ENCODE data around the gene JADE3. TPM values are rescaled to one million over a fixed set of nuclear protein-coding genes. Genes with fewer than 3 reads are reported as not detected.

The JADE3 gene
- total and polyA plus RNA-seq, 2 donors (not counting 1 experiment from before 2014, with no cell fraction given), result 5.1 to 5.3 TPM

DNA sequence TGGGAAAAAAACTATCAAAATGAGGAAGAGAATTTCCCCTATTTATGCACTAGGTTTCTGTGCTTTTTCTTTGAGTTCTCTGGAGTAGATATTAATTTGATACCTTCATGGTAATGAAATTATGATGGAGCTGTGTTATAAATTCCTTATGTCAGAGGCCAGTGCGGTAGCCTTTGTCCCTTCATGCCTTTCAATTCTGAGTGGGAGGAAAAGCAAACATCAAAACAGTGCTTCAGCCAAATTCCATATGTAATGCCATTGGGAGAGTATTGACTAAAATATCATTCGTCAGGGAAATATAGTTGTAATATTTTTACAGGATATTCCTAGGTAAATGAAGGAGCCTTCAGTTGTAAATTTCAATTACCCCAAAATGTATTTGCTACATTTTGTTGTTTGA lies 148.5 kb downstream of the JADE3 start:
- Histone ChIP-seq H3K79me2 (ENCODE audit: control insufficient read depth, insufficient read depth, low read length) (no peaks in the 10 kb centered on the region), H2AFZ (ENCODE audit: low read length) (no peak overlapping the region), H3K9ac (ENCODE audit: insufficient read depth, low read length) (no peak overlapping the region), H3K4me2 (ENCODE audit: extremely low read depth, insufficient read depth, low read length) (no peak overlapping the region), H3K4me3 (replicated peaks in 1 of 4; ENCODE audit: control extremely low read depth in 1 of 4, insufficient read depth in 1 of 4, low read depth in 3 of 4, low read length in 4 of 4) (no peak overlapping the region), H3K9me3 (ENCODE audit: control insufficient read depth, insufficient read depth, low read depth, low read length) (no peaks in the 10 kb centered on the region), H3K4me1 (ENCODE audit: control insufficient read depth, extremely low read depth, insufficient read depth, low read length) (no peaks in the 10 kb centered on the region), H3K27ac (ENCODE audit: insufficient read depth, low read length) (no peak overlapping the region), H4K20me1 (ENCODE audit: control insufficient read depth, extremely low read depth, insufficient read depth, low read length) (no peaks in the 10 kb centered on the region), H3K27me3 (ENCODE audit: control insufficient read depth, insufficient read depth, low read length) (no peaks in the 10 kb centered on the region), H3K36me3 (ENCODE audit: control insufficient read depth, insufficient read depth, low read length) (no peaks in the 10 kb centered on the region)
- DNase-seq (ENCODE audit: low read depth in 2 of 2), result no peak
- TF ChIP-seq EZH2 (IDR thresholded peaks at IDR 0.05; ENCODE audit: low read length, missing control alignments), result no peak
- TF ChIP-seq, protein P1, sequence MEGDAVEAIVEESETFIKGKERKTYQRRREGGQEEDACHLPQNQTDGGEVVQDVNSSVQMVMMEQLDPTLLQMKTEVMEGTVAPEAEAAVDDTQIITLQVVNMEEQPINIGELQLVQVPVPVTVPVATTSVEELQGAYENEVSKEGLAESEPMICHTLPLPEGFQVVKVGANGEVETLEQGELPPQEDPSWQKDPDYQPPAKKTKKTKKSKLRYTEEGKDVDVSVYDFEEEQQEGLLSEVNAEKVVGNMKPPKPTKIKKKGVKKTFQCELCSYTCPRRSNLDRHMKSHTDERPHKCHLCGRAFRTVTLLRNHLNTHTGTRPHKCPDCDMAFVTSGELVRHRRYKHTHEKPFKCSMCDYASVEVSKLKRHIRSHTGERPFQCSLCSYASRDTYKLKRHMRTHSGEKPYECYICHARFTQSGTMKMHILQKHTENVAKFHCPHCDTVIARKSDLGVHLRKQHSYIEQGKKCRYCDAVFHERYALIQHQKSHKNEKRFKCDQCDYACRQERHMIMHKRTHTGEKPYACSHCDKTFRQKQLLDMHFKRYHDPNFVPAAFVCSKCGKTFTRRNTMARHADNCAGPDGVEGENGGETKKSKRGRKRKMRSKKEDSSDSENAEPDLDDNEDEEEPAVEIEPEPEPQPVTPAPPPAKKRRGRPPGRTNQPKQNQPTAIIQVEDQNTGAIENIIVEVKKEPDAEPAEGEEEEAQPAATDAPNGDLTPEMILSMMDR (conservative IDR thresholded peaks at IDR 0.05 in 1 of 2, IDR thresholded peaks at IDR 0.05 in 1 of 2; ENCODE audit: low read depth in 1 of 2, low read length in 2 of 2), result no peak

DNA sequence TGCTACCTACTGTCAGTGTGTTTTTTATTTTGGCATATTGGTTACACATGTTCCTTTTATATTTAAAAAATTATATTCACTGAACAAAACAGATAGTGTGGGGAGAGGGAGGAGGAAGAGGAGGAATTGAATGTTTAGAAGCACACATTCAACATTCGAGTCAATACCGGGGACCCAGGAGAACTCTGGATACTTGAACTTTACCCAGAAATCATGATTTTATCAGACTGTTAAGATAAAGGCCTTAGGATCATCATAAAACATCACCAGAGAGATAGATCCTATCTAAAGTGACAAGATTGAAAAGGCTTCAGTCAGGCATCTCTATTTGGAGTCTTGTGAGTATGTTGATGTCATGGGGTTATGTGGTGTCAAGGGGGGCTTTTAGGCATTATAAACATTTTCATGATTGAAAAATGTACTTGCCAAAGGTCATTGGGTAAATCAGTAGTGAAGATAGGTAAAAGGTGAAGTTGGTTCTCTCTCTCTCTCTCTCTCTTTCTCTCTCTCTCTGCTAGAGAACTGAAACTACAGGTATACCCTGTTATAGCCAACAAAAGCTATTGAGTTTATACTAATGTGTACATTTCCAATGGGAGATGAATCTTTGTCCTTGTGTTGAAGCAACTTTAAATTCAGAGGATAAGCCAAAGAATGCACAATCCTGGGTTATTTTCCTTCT lies 149.2 kb downstream of the JADE3 start:
- Histone ChIP-seq H3K4me1 (ENCODE audit: control insufficient read depth, extremely low read depth, insufficient read depth, low read length) (no peaks in the 10 kb centered on the region), H3K4me3 (replicated peaks in 1 of 4; ENCODE audit: control extremely low read depth in 1 of 4, insufficient read depth in 1 of 4, low read depth in 3 of 4, low read length in 4 of 4) (no peak overlapping the region), H3K36me3 (ENCODE audit: control insufficient read depth, insufficient read depth, low read length) (no peaks in the 10 kb centered on the region), H3K27ac (ENCODE audit: insufficient read depth, low read length) (no peak overlapping the region), H3K9ac (ENCODE audit: insufficient read depth, low read length) (no peak overlapping the region), H4K20me1 (ENCODE audit: control insufficient read depth, extremely low read depth, insufficient read depth, low read length) (no peaks in the 10 kb centered on the region), H3K27me3 (ENCODE audit: control insufficient read depth, insufficient read depth, low read length) (no peaks in the 10 kb centered on the region), H3K9me3 (ENCODE audit: control insufficient read depth, insufficient read depth, low read depth, low read length) (no peaks in the 10 kb centered on the region), H3K79me2 (ENCODE audit: control insufficient read depth, insufficient read depth, low read length) (no peaks in the 10 kb centered on the region), H3K4me2 (ENCODE audit: extremely low read depth, insufficient read depth, low read length) (no peak overlapping the region), H2AFZ (ENCODE audit: low read length) (no peak overlapping the region)
- no peak for DNase-seq (ENCODE audit: low read depth in 2 of 2)
- TF ChIP-seq, protein P1 (conservative IDR thresholded peaks at IDR 0.05 in 1 of 2, IDR thresholded peaks at IDR 0.05 in 1 of 2; ENCODE audit: low read depth in 1 of 2, low read length in 2 of 2), result no peak
- no peak for TF ChIP-seq EZH2 (IDR thresholded peaks at IDR 0.05; ENCODE audit: low read length, missing control alignments)

DNA sequence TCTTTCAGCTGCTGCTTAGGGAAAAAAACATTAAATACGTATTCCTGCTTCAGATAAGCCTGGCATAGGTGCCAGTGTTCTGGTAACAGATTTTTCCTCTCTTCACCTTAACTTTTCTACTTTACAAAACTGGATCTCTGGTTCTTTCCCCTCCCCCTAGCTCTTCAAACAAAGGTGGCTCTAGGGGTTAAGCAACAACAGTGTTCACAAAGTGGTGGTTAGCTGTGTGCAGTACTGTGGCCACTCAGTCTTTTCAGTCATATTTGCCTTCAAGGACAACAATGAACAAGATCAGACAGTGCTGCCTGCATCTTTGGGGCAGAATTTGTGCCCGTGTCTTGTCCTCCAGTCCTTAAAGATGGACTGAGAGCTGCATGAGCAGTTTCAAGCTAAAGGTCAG lies 151.0 kb downstream of the JADE3 start:
- H3K27ac ChIP-seq (ENCODE audit: insufficient read depth, low read length), result no peak overlapping the region
- TF ChIP-seq, protein P1 (conservative IDR thresholded peaks at IDR 0.05 in 1 of 2, IDR thresholded peaks at IDR 0.05 in 1 of 2; ENCODE audit: low read depth in 1 of 2, low read length in 2 of 2), result no peak
- TF ChIP-seq EZH2 (IDR thresholded peaks at IDR 0.05; ENCODE audit: low read length, missing control alignments), result no peak
- H3K9ac ChIP-seq (ENCODE audit: insufficient read depth, low read length), result no peak overlapping the region
- DNase-seq (ENCODE audit: low read depth in 2 of 2), result no peak
- H4K20me1 ChIP-seq (ENCODE audit: control insufficient read depth, extremely low read depth, insufficient read depth, low read length), result no peaks in the 10 kb centered on the region
- no peaks in the 10 kb centered on the region for H3K9me3 ChIP-seq (ENCODE audit: control insufficient read depth, insufficient read depth, low read depth, low read length)
- no peak overlapping the region for H3K4me3 ChIP-seq (replicated peaks in 1 of 4; ENCODE audit: control extremely low read depth in 1 of 4, insufficient read depth in 1 of 4, low read depth in 3 of 4, low read length in 4 of 4)
- no peaks in the 10 kb centered on the region for H3K36me3 ChIP-seq (ENCODE audit: control insufficient read depth, insufficient read depth, low read length)
- H3K4me2 ChIP-seq (ENCODE audit: extremely low read depth, insufficient read depth, low read length), result no peak overlapping the region
- H3K4me1 ChIP-seq (ENCODE audit: control insufficient read depth, extremely low read depth, insufficient read depth, low read length), result no peaks in the 10 kb centered on the region
- no peaks in the 10 kb centered on the region for H3K79me2 ChIP-seq (ENCODE audit: control insufficient read depth, insufficient read depth, low read length)
- H3K27me3 ChIP-seq (ENCODE audit: control insufficient read depth, insufficient read depth, low read length), result no peaks in the 10 kb centered on the region
- H2AFZ ChIP-seq (ENCODE audit: low read length), result no peak overlapping the region

All from fibroblast of lung (primary cell).